Prostate gland (tissue), 2 donors: ENCODE measurements around the gene NCAM2. TPM values are rescaled to one million over a fixed set of nuclear protein-coding genes. Genes with fewer than 3 reads are reported as not detected.

Experiments
- DNase-seq: peaks from one replicate; pipeline ENCODE4 v3.0.0-alpha.2; 2019; ENCODE audit warnings: low spot score
- H3K27ac ChIP-seq, 2 donors: fragments of 200-600 bp; sonication (generic); 2 replicates each; pipeline ENCODE4 v1.5.1; 2017 to 2019
- H3K27me3 ChIP-seq: fragments of 200-600 bp; sonication (generic); replicated peaks from 2 replicates; pipeline ENCODE4 v1.5.1; 2019; ENCODE audit not compliant: insufficient read depth
- H3K36me3 ChIP-seq, 2 donors: fragments of 200-600 bp; sonication (generic); 1 replicate in 1 of 2; 2 replicates in 1 of 2; pipeline versions ENCODE4 v1.5.1 to v1.8.1; 2017 to 2019
- H3K4me1 ChIP-seq: fragments of 200-600 bp; sonication (generic); replicated peaks from 2 replicates; pipeline ENCODE4 v1.5.1; 2019
- H3K4me3 ChIP-seq, 2 donors: fragments of 200-600 bp; sonication (generic); 2 replicates each; pipeline ENCODE4 v1.5.1; 2017 to 2019
- H3K9me3 ChIP-seq: fragments of 200-600 bp; sonication (generic); 2 replicates; pipeline ENCODE4 v1.5.1; 2017
- POLR2A ChIP-seq: fragments of 450-650 bp; IDR thresholded peaks from one replicate; pipeline ENCODE4 v1.6.1; 2016; ENCODE audit warnings: antibody characterized with exemption, mild to moderate bottlenecking
- POLR2AphosphoS5 ChIP-seq: sonication (generic); formaldehyde crosslinking; IDR thresholded peaks from one replicate; pipeline ENCODE4 v1.6.1; 2017; ENCODE audit warnings: antibody characterized with exemption
- WGBS: methylation state at CpG from one replicate; pipeline ENCODE4 v1.1.5; 2018; 5-methylcytosine and 5-hydroxymethylcytosine counted together
- intact Hi-C: fragments of 100-400 bp; cut with DNase I; formaldehyde crosslinking; loops from one replicate; pipeline ENCODE4 v1.14.2; 2022
- total RNA-seq, 2 donors: library from RNA; depleted of rRNA; stranded (reverse); fragments of >200 nt; gene quantifications; one replicate each; pipeline ENCODE4 v1.1.0, GENCODE V29; 2016
- TF ChIP-seq, protein P1 (sequence below), 4 experiments: fragments of 200-600 bp in 2 of 4; fragments of 450-650 bp in 2 of 4; sonication (generic) in 2 of 4; IDR thresholded peaks; 1 replicate in 3 of 4; 2 replicates in 1 of 4; pipeline ENCODE4 v1.5.1; 2016 to 2019; ENCODE audit warnings: antibody characterized with exemption in 4 of 4, mild to moderate bottlenecking in 2 of 4, moderate library complexity in 2 of 4

NCAM2 gene
- total RNA-seq, 2 donors from 2014 or later = 1.1 to 21.9 TPM

DNA sequence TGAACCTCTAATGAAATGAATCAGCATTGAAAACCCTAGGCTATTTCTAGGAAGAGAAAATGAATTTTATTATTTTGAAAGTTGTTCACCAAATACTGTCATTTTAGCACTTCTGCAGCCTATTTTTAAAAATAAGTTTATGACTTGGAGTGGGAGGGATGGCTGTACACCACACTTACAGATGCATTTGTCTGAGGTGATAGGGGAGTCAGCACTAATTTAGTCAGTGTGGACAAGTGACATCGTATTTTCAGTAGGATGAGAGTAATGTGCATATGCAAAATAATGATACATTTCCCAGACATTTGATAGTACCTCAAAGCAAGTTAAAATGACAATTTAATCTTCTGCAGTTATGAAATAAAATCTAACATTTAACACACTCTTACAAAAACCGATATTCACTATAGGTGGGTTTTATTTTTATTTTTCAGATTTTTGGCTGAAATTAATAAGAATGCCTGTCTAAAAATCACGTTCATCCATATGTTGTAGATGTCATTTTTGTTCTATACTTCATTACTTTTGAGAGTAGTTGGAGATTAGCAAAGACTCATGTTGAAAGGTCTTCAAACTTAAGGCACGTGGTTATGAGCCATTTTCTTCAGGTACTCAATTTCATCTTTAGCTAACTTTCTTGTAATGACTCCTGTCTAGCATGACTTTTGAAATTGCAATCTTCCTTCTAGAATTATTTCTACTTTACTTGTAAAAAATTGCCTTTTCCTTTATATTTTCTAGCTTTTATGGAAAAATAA is 186.7 kb downstream of the NCAM2 start:
- intact Hi-C loops = no loop called here
- H3K9me3 ChIP-seq = no peaks in the 10 kb centered on the region
- WGBS = 89% methylated on average over 4 of the region's 4 CpGs
- H3K27ac ChIP-seq = no peak overlapping the region
- TF ChIP-seq POLR2A (no peak), POLR2AphosphoS5 (no peak)
- TF ChIP-seq, protein P1, sequence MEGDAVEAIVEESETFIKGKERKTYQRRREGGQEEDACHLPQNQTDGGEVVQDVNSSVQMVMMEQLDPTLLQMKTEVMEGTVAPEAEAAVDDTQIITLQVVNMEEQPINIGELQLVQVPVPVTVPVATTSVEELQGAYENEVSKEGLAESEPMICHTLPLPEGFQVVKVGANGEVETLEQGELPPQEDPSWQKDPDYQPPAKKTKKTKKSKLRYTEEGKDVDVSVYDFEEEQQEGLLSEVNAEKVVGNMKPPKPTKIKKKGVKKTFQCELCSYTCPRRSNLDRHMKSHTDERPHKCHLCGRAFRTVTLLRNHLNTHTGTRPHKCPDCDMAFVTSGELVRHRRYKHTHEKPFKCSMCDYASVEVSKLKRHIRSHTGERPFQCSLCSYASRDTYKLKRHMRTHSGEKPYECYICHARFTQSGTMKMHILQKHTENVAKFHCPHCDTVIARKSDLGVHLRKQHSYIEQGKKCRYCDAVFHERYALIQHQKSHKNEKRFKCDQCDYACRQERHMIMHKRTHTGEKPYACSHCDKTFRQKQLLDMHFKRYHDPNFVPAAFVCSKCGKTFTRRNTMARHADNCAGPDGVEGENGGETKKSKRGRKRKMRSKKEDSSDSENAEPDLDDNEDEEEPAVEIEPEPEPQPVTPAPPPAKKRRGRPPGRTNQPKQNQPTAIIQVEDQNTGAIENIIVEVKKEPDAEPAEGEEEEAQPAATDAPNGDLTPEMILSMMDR (IDR thresholded peaks at IDR 0.05) = no peak
- no peaks in the 10 kb centered on the region for H3K36me3 ChIP-seq
- DNase-seq = no peak
- no peaks in the 10 kb centered on the region for H3K27me3 ChIP-seq
- no peaks in the 10 kb centered on the region for H3K4me1 ChIP-seq
- no peak overlapping the region for H3K4me3 ChIP-seq

DNA sequence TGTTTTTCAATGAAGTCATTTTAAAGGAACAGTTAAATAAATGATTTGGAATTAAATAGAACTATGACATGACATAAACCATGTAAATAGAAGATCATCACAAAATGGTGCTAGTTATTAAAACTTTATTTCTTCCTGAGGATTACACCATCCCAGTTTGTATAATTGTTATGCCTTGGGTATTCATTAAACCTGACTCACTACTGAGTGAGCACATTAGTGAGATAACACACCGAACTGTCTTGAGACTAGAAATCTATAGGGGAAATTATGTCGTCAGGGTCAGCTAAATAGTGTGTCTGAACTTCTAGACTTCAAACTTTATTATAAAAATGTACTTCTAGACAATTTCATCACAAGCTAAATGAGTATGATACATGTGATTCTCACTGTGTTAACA is 189.4 kb downstream of the NCAM2 start:
- 82% methylated on average over 2 of the region's 2 CpGs for WGBS
- intact Hi-C loops = no loop called here
- DNase-seq = no peak
- Histone ChIP-seq H3K4me3 (no peak overlapping the region), H3K4me1 (no peaks in the 10 kb centered on the region), H3K27me3 (no peaks in the 10 kb centered on the region), H3K27ac (no peak overlapping the region), H3K9me3 (no peaks in the 10 kb centered on the region), H3K36me3 (no peaks in the 10 kb centered on the region)
- no peak for TF ChIP-seq POLR2A
- TF ChIP-seq, protein P1 (IDR thresholded peaks at IDR 0.05) = no peak
- no peak for TF ChIP-seq POLR2AphosphoS5

DNA sequence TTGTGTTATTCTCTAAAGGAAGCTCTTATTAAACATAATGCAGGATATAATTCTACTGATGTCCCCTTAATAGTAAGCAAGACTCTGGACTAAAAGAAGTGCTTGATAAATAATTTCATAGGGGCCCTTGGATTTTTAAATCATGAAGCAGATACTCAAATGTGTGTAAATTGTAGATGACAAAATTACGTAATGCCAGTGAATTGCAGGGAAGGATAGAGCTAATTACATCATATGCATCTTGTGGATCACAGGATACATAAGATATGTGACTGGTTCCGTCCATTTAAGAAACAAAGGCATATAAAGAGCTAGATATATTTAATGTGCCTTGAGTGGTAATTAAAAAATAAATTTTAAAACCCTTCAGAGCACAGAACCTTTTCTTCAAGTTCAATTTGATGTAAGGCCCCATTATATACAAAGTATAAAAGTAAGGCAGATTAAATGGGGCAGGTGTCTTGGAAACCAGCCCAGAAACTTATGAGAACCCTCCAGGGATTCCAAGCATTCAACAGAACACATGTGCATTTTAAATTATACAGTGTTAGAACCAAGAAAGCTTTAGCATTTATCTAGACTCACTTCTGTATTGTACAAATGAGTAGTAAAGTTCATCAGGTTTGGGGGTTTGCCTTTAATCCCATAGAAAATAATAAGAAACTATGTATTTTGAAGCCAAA is 190.4 kb downstream of the NCAM2 start:
- TF ChIP-seq POLR2A (no peak), POLR2AphosphoS5 (no peak)
- TF ChIP-seq, protein P1 (IDR thresholded peaks at IDR 0.05) = no peak
- no peak overlapping the region for H3K27ac ChIP-seq
- DNase-seq = no peak
- intact Hi-C loops = no loop called here
- no peaks in the 10 kb centered on the region for H3K27me3 ChIP-seq
- H3K36me3 ChIP-seq = no peaks in the 10 kb centered on the region
- no peak overlapping the region for H3K4me3 ChIP-seq
- 56% methylated on average over 2 of the region's 2 CpGs for WGBS
- no peaks in the 10 kb centered on the region for H3K9me3 ChIP-seq
- no peaks in the 10 kb centered on the region for H3K4me1 ChIP-seq

DNA sequence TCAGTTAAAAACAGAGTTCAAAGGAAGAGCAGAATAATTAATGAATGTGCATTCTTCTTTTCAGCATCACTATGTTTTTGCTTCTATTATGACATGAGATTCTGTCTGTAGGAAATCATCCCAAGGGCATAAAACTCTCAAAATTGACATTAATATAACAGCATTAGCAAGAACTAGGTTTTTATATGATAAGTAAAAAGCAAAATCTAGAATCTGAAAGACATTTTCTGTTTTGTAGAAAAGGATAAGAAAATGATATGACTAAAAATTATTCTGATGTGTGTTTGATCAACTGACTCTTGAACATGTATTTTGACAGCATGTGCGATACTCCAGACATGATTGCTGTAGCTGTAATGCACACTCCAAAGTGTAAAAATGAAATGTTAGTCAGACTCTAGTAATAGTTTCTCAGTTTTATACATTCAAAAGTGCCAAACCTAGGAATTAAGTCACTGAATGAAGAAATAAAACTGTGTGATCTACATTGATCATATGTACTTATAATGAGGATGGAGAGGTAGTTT is 197.3 kb downstream of the NCAM2 start:
- Histone ChIP-seq H3K4me1 (no peaks in the 10 kb centered on the region), H3K36me3 (no peaks in the 10 kb centered on the region), H3K4me3 (no peak overlapping the region), H3K9me3 (no peaks in the 10 kb centered on the region), H3K27ac (no peak overlapping the region), H3K27me3 (no peaks in the 10 kb centered on the region)
- TF ChIP-seq POLR2AphosphoS5 (no peak), POLR2A (no peak)
- TF ChIP-seq, protein P1 (IDR thresholded peaks at IDR 0.05) = no peak
- intact Hi-C loops = no loop called here
- no peak for DNase-seq
- 84% methylated on average over 1 of the region's 1 CpG for WGBS
